ENCODE results near the gene RNF20.
"Not testable (repeated sequence)": the region's sequence is repeated elsewhere in the genome, so short reads cannot be mapped to it uniquely, and the experiment has no call there.

RNF20 gene

DNA sequence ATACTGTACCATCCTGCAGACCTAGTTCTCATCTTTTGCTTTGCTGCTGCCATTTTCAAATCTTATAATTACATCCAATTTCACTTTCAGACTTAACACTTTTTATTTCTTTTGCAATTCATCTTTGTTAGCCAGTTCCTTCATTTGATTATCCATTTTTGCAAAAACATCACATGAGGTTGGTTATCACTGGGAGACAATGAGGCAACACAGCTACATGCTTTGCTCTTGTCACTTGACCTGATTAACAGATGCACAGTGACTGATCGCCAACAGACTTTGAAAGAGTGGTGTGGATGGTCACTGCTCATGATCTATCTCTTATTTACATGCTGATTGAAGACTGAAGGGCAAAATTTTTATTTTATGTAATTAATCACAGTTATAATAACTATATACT, 17.0 kb upstream of the RNF20 start:
- Histone ChIP-seq H3K36me3 (ENCODE audit: control insufficient read depth in 2 of 2, insufficient read depth in 1 of 2, low read length in 2 of 2) (no peaks in the 10 kb centered on the region), H3K9me3 (ENCODE audit: control insufficient read depth, insufficient read depth, low read depth, low read length) (no peaks in the 10 kb centered on the region), H3K27ac (ENCODE audit: extremely low read depth, low read depth, low read length) (no peak overlapping the region), H3K4me1 (ENCODE audit: control insufficient read depth, insufficient read depth, low read length) (no peaks in the 10 kb centered on the region), H3K4me3 (ENCODE audit: low read depth, low read length) (no peak overlapping the region)
- POLR2A ChIA-PET = no interaction called here
- no peak for TF ChIP-seq ZNF132 (tag by site-specific recombination; IDR thresholded peaks at IDR 0.05; ENCODE audit: borderline replicate concordance)
- TF ChIP-seq, protein P1, sequence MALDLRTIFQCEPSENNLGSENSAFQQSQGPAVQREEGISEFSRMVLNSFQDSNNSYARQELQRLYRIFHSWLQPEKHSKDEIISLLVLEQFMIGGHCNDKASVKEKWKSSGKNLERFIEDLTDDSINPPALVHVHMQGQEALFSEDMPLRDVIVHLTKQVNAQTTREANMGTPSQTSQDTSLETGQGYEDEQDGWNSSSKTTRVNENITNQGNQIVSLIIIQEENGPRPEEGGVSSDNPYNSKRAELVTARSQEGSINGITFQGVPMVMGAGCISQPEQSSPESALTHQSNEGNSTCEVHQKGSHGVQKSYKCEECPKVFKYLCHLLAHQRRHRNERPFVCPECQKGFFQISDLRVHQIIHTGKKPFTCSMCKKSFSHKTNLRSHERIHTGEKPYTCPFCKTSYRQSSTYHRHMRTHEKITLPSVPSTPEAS (tag by site-specific recombination; IDR thresholded peaks at IDR 0.05) = no peak
- TF ChIP-seq RBAK (tag by site-specific recombination; IDR thresholded peaks at IDR 0.05) = no peak
- no peak for TF ChIP-seq ZNF423 (tag by site-specific recombination; IDR thresholded peaks at IDR 0.05)
- no peak for TF ChIP-seq ZNF623 (tag by site-specific recombination; IDR thresholded peaks at IDR 0.05)
- no peak for TF ChIP-seq ZNF837 (tag by site-specific recombination; IDR thresholded peaks at IDR 0.05)
- no peak for TF ChIP-seq ZNF202 (tag by site-specific recombination; IDR thresholded peaks at IDR 0.05; ENCODE audit: borderline replicate concordance)
- TF ChIP-seq ZNF645 (tag by site-specific recombination; IDR thresholded peaks at IDR 0.05) = no peak
- TF ChIP-seq, protein P2, sequence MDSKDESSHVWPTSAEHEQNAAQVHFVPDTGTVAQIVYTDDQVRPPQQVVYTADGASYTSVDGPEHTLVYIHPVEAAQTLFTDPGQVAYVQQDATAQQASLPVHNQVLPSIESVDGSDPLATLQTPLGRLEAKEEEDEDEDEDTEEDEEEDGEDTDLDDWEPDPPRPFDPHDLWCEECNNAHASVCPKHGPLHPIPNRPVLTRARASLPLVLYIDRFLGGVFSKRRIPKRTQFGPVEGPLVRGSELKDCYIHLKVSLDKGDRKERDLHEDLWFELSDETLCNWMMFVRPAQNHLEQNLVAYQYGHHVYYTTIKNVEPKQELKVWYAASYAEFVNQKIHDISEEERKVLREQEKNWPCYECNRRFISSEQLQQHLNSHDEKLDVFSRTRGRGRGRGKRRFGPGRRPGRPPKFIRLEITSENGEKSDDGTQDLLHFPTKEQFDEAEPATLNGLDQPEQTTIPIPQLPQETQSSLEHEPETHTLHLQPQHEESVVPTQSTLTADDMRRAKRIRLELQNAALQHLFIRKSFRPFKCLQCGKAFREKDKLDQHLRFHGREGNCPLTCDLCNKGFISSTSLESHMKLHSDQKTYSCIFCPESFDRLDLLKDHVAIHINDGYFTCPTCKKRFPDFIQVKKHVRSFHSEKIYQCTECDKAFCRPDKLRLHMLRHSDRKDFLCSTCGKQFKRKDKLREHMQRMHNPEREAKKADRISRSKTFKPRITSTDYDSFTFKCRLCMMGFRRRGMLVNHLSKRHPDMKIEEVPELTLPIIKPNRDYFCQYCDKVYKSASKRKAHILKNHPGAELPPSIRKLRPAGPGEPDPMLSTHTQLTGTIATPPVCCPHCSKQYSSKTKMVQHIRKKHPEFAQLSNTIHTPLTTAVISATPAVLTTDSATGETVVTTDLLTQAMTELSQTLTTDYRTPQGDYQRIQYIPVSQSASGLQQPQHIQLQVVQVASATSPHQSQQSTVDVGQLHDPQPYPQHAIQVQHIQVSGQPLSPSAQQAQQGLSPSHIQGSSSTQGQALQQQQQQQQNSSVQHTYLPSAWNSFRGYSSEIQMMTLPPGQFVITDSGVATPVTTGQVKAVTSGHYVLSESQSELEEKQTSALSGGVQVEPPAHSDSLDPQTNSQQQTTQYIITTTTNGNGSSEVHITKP (tag by site-specific recombination; IDR thresholded peaks at IDR 0.05) = no peak
- no peak for TF ChIP-seq ZNF558 (tag by site-specific recombination; IDR thresholded peaks at IDR 0.05)
- no peak for TF ChIP-seq SP2 (tag by site-specific recombination; IDR thresholded peaks at IDR 0.05)
- no peak for TF ChIP-seq EGR2 (tag by site-specific recombination; IDR thresholded peaks at IDR 0.05; ENCODE audit: low read depth)
- TF ChIP-seq BCL11A (tag by site-specific recombination; IDR thresholded peaks at IDR 0.05; ENCODE audit: low read depth) = no peak
- TF ChIP-seq ZNF302 (tag by site-specific recombination; IDR thresholded peaks at IDR 0.05; ENCODE audit: low read depth) = no peak
- TF ChIP-seq ZNF248 (tag by site-specific recombination; IDR thresholded peaks at IDR 0.05) = no peak
- TF ChIP-seq SETDB1 (IDR thresholded peaks at IDR 0.05; ENCODE audit: insufficient read length, low read length) = no peak
- no peak for TF ChIP-seq ZNF138 (tag by site-specific recombination; IDR thresholded peaks at IDR 0.05; ENCODE audit: borderline replicate concordance)
- no peak for TF ChIP-seq PBX3 (CRISPR knock-in tag; IDR thresholded peaks at IDR 0.05)
- no peak for TF ChIP-seq PRDM1 (tag by site-specific recombination; IDR thresholded peaks at IDR 0.05)
- no peak for TF ChIP-seq ZNF768 (tag by site-specific recombination; IDR thresholded peaks at IDR 0.05)
- CTCF ChIA-PET = interaction anchor here (1.0 kb wide), 1 partner anchor 13 kb away, joined by 9 read pairs; no protein-coding TSS in a partner anchor

GRCh38 chr9:101518489-101518888, 15.2 kb upstream of the RNF20 start:
- H3K4me1 ChIP-seq (ENCODE audit: control insufficient read depth, insufficient read depth, low read length); POLR2A ChIA-PET; H3K27ac ChIP-seq (ENCODE audit: extremely low read depth, low read depth, low read length); H3K36me3 ChIP-seq (ENCODE audit: control insufficient read depth in 2 of 2, insufficient read depth in 1 of 2, low read length in 2 of 2); H3K9me3 ChIP-seq (ENCODE audit: control insufficient read depth, insufficient read depth, low read depth, low read length); H3K4me3 ChIP-seq (ENCODE audit: low read depth, low read length); CTCF ChIA-PET: not testable (repeated sequence)

Measured in HEK293 (cell line).